Neural cell (in vitro differentiated cells): ENCODE measurements around the gene KRR1. TPM values are rescaled to one million over a fixed set of nuclear protein-coding genes. Genes with fewer than 3 reads are reported as not detected.
A peak's percentile ranks its signal among the peaks of the same experiment; 100 is the strongest.
"Not testable (repeated sequence)": the region's sequence is repeated elsewhere in the genome, so short reads cannot be mapped to it uniquely, and the experiment has no call there.

Experiments
- H2AFZ ChIP-seq: fragments of 200-600, 300-800 bp; sonication (generic), shearing (Covaris generic); 2 replicates; pipeline ENCODE4 v1.6.0; 2014; ENCODE audit warnings: low read depth, mild to moderate bottlenecking, antibody characterized with exemption, low read length, moderate library complexity
- H3F3A ChIP-seq: fragments of 200-600 bp; shearing (Covaris generic); 2 replicates; pipeline ENCODE4 v1.6.1; 2016; ENCODE audit warnings: mild to moderate bottlenecking, moderate library complexity, mixed read lengths, antibody characterized with exemption, low read length; ENCODE audit not compliant: insufficient read depth, poor library complexity, severe bottlenecking
- H3K27ac ChIP-seq: fragments of 200-600, 300-800 bp; sonication (generic), shearing (Covaris generic); 2 replicates; pipeline ENCODE4 v1.5.1; 2014; ENCODE audit warnings: mild to moderate bottlenecking, low read length, moderate library complexity
- H3K27me3 ChIP-seq: fragments of 300-800, 200-600 bp; sonication (generic), shearing (Covaris generic); 2 replicates; pipeline ENCODE4 v1.6.0; 2014; ENCODE audit warnings: mild to moderate bottlenecking, low read depth, low read length, moderate library complexity; ENCODE audit not compliant: insufficient read depth
- H3K36me3 ChIP-seq: fragments of 300-800, 200-600 bp; sonication (generic), shearing (Covaris generic); 2 replicates; pipeline ENCODE4 v1.5.1; 2014; ENCODE audit warnings: mild to moderate bottlenecking, antibody characterized with exemption, low read length, moderate library complexity; ENCODE audit not compliant: insufficient read depth
- H3K4me2 ChIP-seq: fragments of 300-800, 200-600 bp; sonication (generic), shearing (Covaris generic); 2 replicates; pipeline ENCODE4 v1.6.0; 2014; ENCODE audit warnings: mild to moderate bottlenecking, low read length
- H3K4me3 ChIP-seq: fragments of 300-800, 200-600 bp; sonication (generic), shearing (Covaris generic); 2 replicates; pipeline ENCODE4 v1.5.1; 2014; ENCODE audit warnings: mild to moderate bottlenecking, low read length, moderate library complexity
- H3K79me2 ChIP-seq: fragments of 200-600 bp; shearing (Covaris generic); replicated peaks from 2 replicates; pipeline ENCODE4 v1.6.0; 2014; ENCODE audit warnings: mild to moderate bottlenecking, low read length, moderate library complexity; ENCODE audit not compliant: insufficient read depth
- H3K9ac ChIP-seq: fragments of 300-800, 200-600 bp; sonication (generic), shearing (Covaris generic); 2 replicates; pipeline ENCODE4 v1.6.1; 2016; ENCODE audit warnings: mild to moderate bottlenecking, low read length, mixed read lengths
- H3K9me2 ChIP-seq: fragments of 200-600 bp; shearing (Covaris generic); 2 replicates; pipeline ENCODE4 v1.6.1; 2016; ENCODE audit warnings: mild to moderate bottlenecking, low read length, mixed read lengths; ENCODE audit not compliant: insufficient read depth
- H3K9me3 ChIP-seq: fragments of 200-600, 300-800 bp; sonication (generic), shearing (Covaris generic); 2 replicates; pipeline ENCODE4 v1.6.1; 2016; ENCODE audit warnings: mild to moderate bottlenecking, mixed run types, low read length, moderate library complexity, mixed read lengths
- H4K20me1 ChIP-seq: fragments of 200-600 bp; shearing (Covaris generic); 2 replicates; pipeline ENCODE4 v1.6.1; 2016; ENCODE audit warnings: mild to moderate bottlenecking, mixed run types; ENCODE audit not compliant: insufficient read depth
- CTCF ChIP-seq: fragments of 450-650 bp; IDR thresholded peaks from 2 replicates; pipeline ENCODE4 v1.5.1; 2014; ENCODE audit warnings: antibody characterized with exemption, mild to moderate bottlenecking, moderate library complexity; ENCODE audit not compliant: poor library complexity, severe bottlenecking
- EP300 ChIP-seq: fragments of 450-650 bp; conservative IDR thresholded peaks from 2 replicates; pipeline ENCODE4 v1.6.1; 2014; ENCODE audit warnings: antibody characterized with exemption, mild to moderate bottlenecking, moderate library complexity; ENCODE audit not compliant: poor library complexity, severe bottlenecking
- EZH2 ChIP-seq: fragments of 200-600, 300-800 bp; shearing (Covaris generic), sonication (generic); IDR thresholded peaks from 2 replicates; pipeline ENCODE4 v1.6.1; 2014; ENCODE audit warnings: antibody characterized with exemption, low read length, borderline replicate concordance, mild to moderate bottlenecking; ENCODE audit not compliant: insufficient read depth, poor library complexity, severe bottlenecking
- MXI1 ChIP-seq: fragments of 450-650 bp; conservative IDR thresholded peaks from 2 replicates; pipeline ENCODE4 v1.6.1; 2014; ENCODE audit warnings: antibody characterized with exemption, mild to moderate bottlenecking; ENCODE audit not compliant: poor library complexity, severe bottlenecking
- POLR2AphosphoS5 ChIP-seq: IDR thresholded peaks from 2 replicates; pipeline ENCODE4 v1.6.1; 2012
- RAD21 ChIP-seq: fragments of 450-650 bp; conservative IDR thresholded peaks from 2 replicates; pipeline ENCODE4 v1.6.1; 2014; ENCODE audit warnings: antibody characterized with exemption, mild to moderate bottlenecking, moderate library complexity
- REST ChIP-seq: IDR thresholded peaks from 2 replicates; pipeline ENCODE4 v1.6.1; 2012; ENCODE audit warnings: borderline replicate concordance
- SMC3 ChIP-seq: fragments of 450-650 bp; conservative IDR thresholded peaks from 2 replicates; pipeline ENCODE4 v1.6.1; 2014; ENCODE audit warnings: antibody characterized with exemption, mild to moderate bottlenecking, moderate library complexity; ENCODE audit not compliant: poor library complexity
- TAF1 ChIP-seq: IDR thresholded peaks from 2 replicates; pipeline ENCODE4 v1.6.1; 2012; ENCODE audit warnings: low read depth
- polyA plus RNA-seq: library from polyadenylated mRNA; depleted of rRNA; stranded (reverse); fragments of >200 nt; gene quantifications from 2 replicates; pipeline ENCODE4 v1.2.3, GENCODE V29; 2014

KRR1 gene
- polyA plus RNA-seq, 1 donor from 2014 or later, result 74.5 TPM

DNA sequence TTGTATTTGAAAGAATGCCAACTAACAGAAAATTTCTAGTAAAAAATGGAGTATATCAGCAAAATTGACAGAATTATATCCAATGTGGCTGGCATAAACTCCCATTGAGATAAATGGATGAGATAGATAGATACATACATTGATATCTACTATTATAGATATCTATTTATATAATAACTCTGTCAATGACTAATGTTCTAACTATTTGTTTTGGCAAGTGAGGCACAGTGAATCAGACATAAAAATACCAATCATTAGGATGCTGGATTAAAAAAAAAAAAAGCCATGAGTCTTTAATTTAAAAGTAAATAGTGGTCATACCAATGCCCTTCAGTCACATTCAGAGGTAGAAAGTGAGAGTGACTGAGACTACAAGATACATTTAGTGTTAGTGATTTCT is 64.6 kb downstream of the KRR1 start:
- Histone ChIP-seq H3K9me2 (no peaks in the 10 kb centered on the region), H3K9ac (no peak overlapping the region), H2AFZ (no peak overlapping the region), H3K36me3 (no peaks in the 10 kb centered on the region), H3K4me3 (no peak overlapping the region), H3K9me3 (no peaks in the 10 kb centered on the region), H3K27ac (no peak overlapping the region), H4K20me1 (no peaks in the 10 kb centered on the region), H3K27me3 (no peaks in the 10 kb centered on the region), H3K4me2 (no peak overlapping the region), H3F3A (no peaks in the 10 kb centered on the region), H3K79me2 (no peaks in the 10 kb centered on the region)
- TF ChIP-seq REST, result no peak
- TF ChIP-seq RAD21, result no peak
- no peak for TF ChIP-seq MXI1
- TF ChIP-seq CTCF, result no peak
- no peak for TF ChIP-seq SMC3
- no peak for TF ChIP-seq POLR2AphosphoS5
- TF ChIP-seq EP300, result no peak
- no peak for TF ChIP-seq EZH2
- no peak for TF ChIP-seq TAF1

DNA sequence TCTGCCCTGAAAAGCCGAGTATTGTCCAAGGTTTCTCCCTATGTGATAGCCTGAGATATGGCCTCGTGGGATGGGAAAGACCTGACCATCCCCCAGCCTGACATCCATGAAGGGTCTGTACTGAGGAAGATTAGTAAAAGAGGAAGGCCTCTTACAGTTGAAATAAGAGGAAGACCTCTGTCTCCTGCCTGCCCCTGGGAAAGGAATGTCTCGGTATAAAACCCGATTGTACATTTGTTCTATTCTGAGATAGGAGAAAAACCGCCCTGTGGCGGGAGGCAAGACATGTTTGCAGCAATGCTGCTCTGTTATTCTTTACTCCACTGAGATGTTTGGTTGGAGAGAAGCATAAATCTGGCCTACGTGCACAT is 66.3 kb downstream of the KRR1 start:
- H2AFZ ChIP-seq, H3K27ac ChIP-seq, H3F3A ChIP-seq, H4K20me1 ChIP-seq, H3K4me3 ChIP-seq, H3K4me2 ChIP-seq, H3K27me3 ChIP-seq, H3K9ac ChIP-seq, H3K9me2 ChIP-seq, H3K9me3 ChIP-seq, H3K36me3 ChIP-seq, H3K79me2 ChIP-seq: not testable (repeated sequence)

GRCh38 chr12:75444429-75445136 is 66.8 kb downstream of the KRR1 start:
- H3K9ac ChIP-seq, result no peak overlapping the region

More at GRCh38 chr12:75444429-75445136, 66.8 kb downstream of the KRR1 start:
- TF ChIP-seq CTCF (no peak), EZH2 (no peak), POLR2AphosphoS5 (peak; percentile 23), EP300 (peak; percentile 37), MXI1 (no peak)
- Histone ChIP-seq H2AFZ (no peak overlapping the region), H3K27me3 (no peaks in the 10 kb centered on the region), H3F3A (no peaks in the 10 kb centered on the region), H3K27ac (no peak overlapping the region), H3K4me3 (no peak overlapping the region), H3K36me3 (no peaks in the 10 kb centered on the region), H3K4me2 (no peak overlapping the region), H3K9me2 (no peaks in the 10 kb centered on the region), H3K79me2 (no peaks in the 10 kb centered on the region), H3K9me3 (no peaks in the 10 kb centered on the region), H4K20me1 (no peaks in the 10 kb centered on the region)
